SK-N-SH (cell line): Measurements from ENCODE around the gene OPCML. TPM values are rescaled to one million over a fixed set of nuclear protein-coding genes. Genes with fewer than 3 reads are reported as not detected.

Source experiments
- CTCF ChIA-PET: fragments of 300-600, 350-600 bp; formaldehyde crosslinking; extraction: SDS; loops from one replicate; lab custom pipeline; 2021; lab: Yijun Ruan, JAX
- POLR2A ChIA-PET: fragments of 350-600 bp; sonication (Branson Sonifier 250); formaldehyde crosslinking; extraction: SDS; loops from one replicate; lab custom pipeline; 2020; ENCODE audit warnings: antibody characterized with exemption, inconsistent platforms; lab: Yijun Ruan, JAX
- DNase-seq: peaks from one replicate; pipeline ENCODE4 v3.0.0; 2012
- H2AFZ ChIP-seq: fragments of 200-600 bp; sonication (generic); 2 replicates; pipeline ENCODE4 v1.8.1; 2016; ENCODE audit warnings: antibody characterized with exemption, mild to moderate bottlenecking, low read depth
- H3F3A ChIP-seq: fragments of 200-600 bp; sonication (generic); replicated peaks from 2 replicates; pipeline ENCODE3; 2016; ENCODE audit warnings: antibody characterized with exemption, mild to moderate bottlenecking; ENCODE audit not compliant: insufficient read depth
- H3K27ac ChIP-seq, 2 experiments: fragments of 200-500 bp in 1 of 2; fragments of 200-600 bp in 1 of 2; sonication (Bioruptor generic) in 1 of 2; sonication (generic), shearing (Covaris generic) in 1 of 2; 2 replicates each; pipeline versions ENCODE4 v1.5.1 to v1.6.1; 2014 to 2016; ENCODE audit warnings: low read depth in 2 of 2, inconsistent platforms in 1 of 2, low read length in 1 of 2, mild to moderate bottlenecking in 1 of 2, mixed read lengths in 1 of 2
- H3K27me3 ChIP-seq: fragments of 200-600 bp; sonication (generic), shearing (Covaris generic); 2 replicates; pipeline ENCODE4 v1.6.1; 2016; ENCODE audit warnings: mixed run types; ENCODE audit not compliant: insufficient read depth
- H3K36me3 ChIP-seq, 2 experiments: fragments of 200-500 bp in 1 of 2; fragments of 200-600 bp in 1 of 2; sonication (Bioruptor generic) in 1 of 2; sonication (generic) in 1 of 2; replicated peaks in 1 of 2; 2 replicates each; pipeline versions ENCODE3 to v1.5.1; 2014 to 2016; ENCODE audit warnings: low read length in 1 of 2, mild to moderate bottlenecking in 1 of 2; ENCODE audit not compliant: insufficient read depth in 2 of 2, control insufficient read depth in 1 of 2
- H3K4me1 ChIP-seq, 2 experiments: fragments of 200-500 bp in 1 of 2; fragments of 200-600 bp in 1 of 2; sonication (Bioruptor generic) in 1 of 2; sonication (generic), shearing (Covaris generic) in 1 of 2; 2 replicates each; pipeline versions ENCODE4 v1.5.1 to v1.6.1; 2014 to 2016; ENCODE audit warnings: low read depth in 1 of 2, low read length in 1 of 2, mixed run types in 1 of 2; ENCODE audit not compliant: insufficient read depth in 2 of 2, control insufficient read depth in 1 of 2
- H3K4me2 ChIP-seq: fragments of 200-600 bp; sonication (generic), shearing (Covaris generic); 2 replicates; pipeline ENCODE4 v1.6.1; 2017; ENCODE audit warnings: mixed run types
- H3K4me3 ChIP-seq, 2 experiments: fragments of 200-500 bp in 1 of 2; fragments of 200-600 bp in 1 of 2; sonication (Bioruptor generic) in 1 of 2; sonication (generic), shearing (Covaris generic) in 1 of 2; 2 replicates each; pipeline versions ENCODE4 v1.5.1 to v1.8.1; 2014 to 2016; ENCODE audit warnings: low read depth in 2 of 2, inconsistent platforms in 1 of 2, low read length in 1 of 2, mild to moderate bottlenecking in 1 of 2, mixed read lengths in 1 of 2, moderate library complexity in 1 of 2
- H3K79me2 ChIP-seq: fragments of 200-600 bp; sonication (generic); 2 replicates; pipeline ENCODE4 v1.8.1; 2017; ENCODE audit warnings: mild to moderate bottlenecking; ENCODE audit not compliant: insufficient read depth
- H3K9ac ChIP-seq: fragments of 200-600 bp; sonication (generic); 2 replicates; pipeline ENCODE4 v1.6.1; 2017; ENCODE audit warnings: mixed run types
- H3K9me2 ChIP-seq: fragments of 200-600 bp; sonication (generic); 2 replicates; pipeline ENCODE4 v1.6.1; 2017; ENCODE audit warnings: mixed run types
- H3K9me3 ChIP-seq: fragments of 200-600 bp; sonication (generic); 2 replicates; pipeline ENCODE4 v1.6.1; 2017; ENCODE audit warnings: mixed run types, mild to moderate bottlenecking, moderate library complexity
- H4K20me1 ChIP-seq: fragments of 200-600 bp; sonication (generic); 2 replicates; pipeline ENCODE4 v1.6.1; 2017; ENCODE audit warnings: mild to moderate bottlenecking, mixed run types; ENCODE audit not compliant: insufficient read depth
- CHD2 ChIP-seq: fragments of 150-350 bp; IDR thresholded peaks from 2 replicates; pipeline ENCODE4 v1.6.1; 2018; ENCODE audit warnings: low read length; ENCODE audit not compliant: partially characterized antibody
- FOXM1 ChIP-seq: IDR thresholded peaks from 2 replicates; pipeline ENCODE4 v1.4.0; 2012; ENCODE audit warnings: low read depth, mild to moderate bottlenecking
- GABPA ChIP-seq: IDR thresholded peaks from 2 replicates; pipeline ENCODE4 v1.4.0; 2012; ENCODE audit warnings: low read depth, mild to moderate bottlenecking
- GATA2 ChIP-seq: sonication (generic); formaldehyde crosslinking; IDR thresholded peaks from 2 replicates; pipeline ENCODE4 v1.5.0; 2020; ENCODE audit warnings: mild to moderate bottlenecking, missing genetic modification reagents
- IRF3 ChIP-seq: fragments of 150-350 bp; IDR thresholded peaks from 2 replicates; pipeline ENCODE4 v1.6.1; 2016; ENCODE audit warnings: mild to moderate bottlenecking, low read depth, low read length
- JUND ChIP-seq: IDR thresholded peaks from 2 replicates; pipeline ENCODE4 v1.4.0; 2012
- MAX ChIP-seq: IDR thresholded peaks from 2 replicates; pipeline ENCODE4 v1.4.0; 2012; ENCODE audit warnings: low read depth
- MEF2A ChIP-seq: IDR thresholded peaks from 2 replicates; pipeline ENCODE4 v1.4.0; 2012; ENCODE audit warnings: low read depth, borderline replicate concordance
- MXI1 ChIP-seq: IDR thresholded peaks from 2 replicates; pipeline ENCODE4 v1.6.1; 2012; ENCODE audit warnings: mild to moderate bottlenecking, low read depth, low read length, improper control_type of control experiment
- NFIC ChIP-seq: IDR thresholded peaks from 2 replicates; pipeline ENCODE4 v1.4.0; 2012; ENCODE audit warnings: borderline replicate concordance
- NRF1 ChIP-seq: IDR thresholded peaks from 2 replicates; pipeline ENCODE4 v1.6.1; 2012; ENCODE audit warnings: low read depth, mild to moderate bottlenecking, low read length
- RCOR1 ChIP-seq: fragments of 150-350 bp; IDR thresholded peaks from 2 replicates; pipeline ENCODE4 v1.6.1; 2017; ENCODE audit warnings: antibody characterized with exemption, low read length
- SIN3A ChIP-seq: IDR thresholded peaks from 2 replicates; pipeline ENCODE4 v1.6.1; 2012; ENCODE audit warnings: low read depth, mild to moderate bottlenecking, low read length, moderate library complexity, borderline replicate concordance
- SMC3 ChIP-seq: IDR thresholded peaks from 2 replicates; pipeline ENCODE4 v1.6.1; 2012; ENCODE audit warnings: low read depth, low read length, improper control_type of control experiment
- TAF1 ChIP-seq: IDR thresholded peaks from 2 replicates; pipeline ENCODE4 v1.6.1; 2012; ENCODE audit warnings: low read depth, mild to moderate bottlenecking, low read length, moderate library complexity, borderline replicate concordance
- TEAD4 ChIP-seq: IDR thresholded peaks from 2 replicates; pipeline ENCODE4 v1.4.0; 2012; ENCODE audit warnings: mild to moderate bottlenecking, borderline replicate concordance; ENCODE audit not compliant: insufficient read depth
- USF1 ChIP-seq: IDR thresholded peaks from 2 replicates; pipeline ENCODE4 v1.4.0; 2012; ENCODE audit warnings: low read depth, borderline replicate concordance
- YY1 ChIP-seq: IDR thresholded peaks from 2 replicates; pipeline ENCODE4 v1.4.0; 2012; ENCODE audit warnings: low read depth, mild to moderate bottlenecking
- ZBTB33 ChIP-seq: IDR thresholded peaks from 2 replicates; pipeline ENCODE4 v1.4.0; 2012; ENCODE audit warnings: low read depth, borderline replicate concordance
- WGBS: methylation state at CpG from one replicate; pipeline ENCODE4 v1.1.6; 2017; ENCODE audit warnings: low lambda C conversion rate; 5-methylcytosine and 5-hydroxymethylcytosine counted together
- polyA plus RNA-seq, 3 experiments: library from polyadenylated mRNA; depleted of rRNA; stranded (reverse); fragments of >200 nt; gene quantifications; 2 replicates each; pipeline ENCODE4 v1.2.3, GENCODE V29; 2012
- TF ChIP-seq, protein P1 (sequence below): IDR thresholded peaks from 2 replicates; pipeline ENCODE4; 2012

Gene OPCML
- polyA plus RNA-seq, 1 of the 3 experiments (the other 2 are of a cell fraction) = not detected

GRCh38 chr11:133123366-133123765 is 408.9 kb downstream of the OPCML start:
- no peak overlapping the region for H2AFZ ChIP-seq
- CTCF ChIA-PET = no interaction called here
- no peaks in the 10 kb centered on the region for H4K20me1 ChIP-seq
- no peaks in the 10 kb centered on the region for H3K4me1 ChIP-seq
- H3K9ac ChIP-seq = no peak overlapping the region
- H3K4me2 ChIP-seq = no peak overlapping the region
- H3K9me2 ChIP-seq = no peaks in the 10 kb centered on the region
- H3K27me3 ChIP-seq = no peaks in the 10 kb centered on the region
- POLR2A ChIA-PET = no interaction called here
- TF ChIP-seq CHD2 (no peak), YY1 (no peak), GABPA (no peak), SIN3A (no peak), NFIC (no peak), SMC3 (no peak), ZBTB33 (no peak), JUND (no peak), MAX (no peak), MEF2A (no peak), TEAD4 (no peak), USF1 (no peak), TAF1 (no peak), NRF1 (no peak), RCOR1 (no peak), GATA2 (CRISPR knock-in tag) (no peak), MXI1 (no peak)
- DNase-seq = no peak
- H3K36me3 ChIP-seq = no peaks in the 10 kb centered on the region
- no peaks in the 10 kb centered on the region for H3F3A ChIP-seq
- WGBS = 20% methylated on average over 7 of the region's 7 CpGs
- no peak overlapping the region for H3K27ac ChIP-seq
- H3K4me3 ChIP-seq = no peak overlapping the region
- H3K9me3 ChIP-seq = no peaks in the 10 kb centered on the region
- H3K79me2 ChIP-seq = no peaks in the 10 kb centered on the region

- POLR2A ChIA-PET = no interaction called here
Observed at GRCh38 chr11:133122256-133122655, 410.0 kb downstream of the OPCML start.

More at GRCh38 chr11:133122256-133122655, 410.0 kb downstream of the OPCML start:
- no peak for DNase-seq
- no peaks in the 10 kb centered on the region for H3K4me1 ChIP-seq
- H3K9me2 ChIP-seq = no peaks in the 10 kb centered on the region
- H2AFZ ChIP-seq = no peak overlapping the region
- H3K4me3 ChIP-seq = no peak overlapping the region
- H3K36me3 ChIP-seq = no peaks in the 10 kb centered on the region
- CTCF ChIA-PET = interaction anchor here (1.1 to 1.2 kb wide), 2 partner anchors 11 to 13 kb away, joined by 3 read pairs; no protein-coding TSS in a partner anchor
- TF ChIP-seq IRF3 (no peak), TEAD4 (no peak), ZBTB33 (no peak), SIN3A (no peak), FOXM1 (no peak), MAX (no peak), GATA2 (CRISPR knock-in tag) (no peak)
- TF ChIP-seq, protein P1, sequence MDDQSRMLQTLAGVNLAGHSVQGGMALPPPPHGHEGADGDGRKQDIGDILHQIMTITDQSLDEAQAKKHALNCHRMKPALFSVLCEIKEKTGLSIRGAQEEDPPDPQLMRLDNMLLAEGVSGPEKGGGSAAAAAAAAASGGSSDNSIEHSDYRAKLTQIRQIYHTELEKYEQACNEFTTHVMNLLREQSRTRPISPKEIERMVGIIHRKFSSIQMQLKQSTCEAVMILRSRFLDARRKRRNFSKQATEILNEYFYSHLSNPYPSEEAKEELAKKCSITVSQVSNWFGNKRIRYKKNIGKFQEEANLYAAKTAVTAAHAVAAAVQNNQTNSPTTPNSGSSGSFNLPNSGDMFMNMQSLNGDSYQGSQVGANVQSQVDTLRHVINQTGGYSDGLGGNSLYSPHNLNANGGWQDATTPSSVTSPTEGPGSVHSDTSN = no peak
- no peaks in the 10 kb centered on the region for H4K20me1 ChIP-seq
- H3K9ac ChIP-seq = no peak overlapping the region
- no peak overlapping the region for H3K4me2 ChIP-seq
- no peaks in the 10 kb centered on the region for H3K27me3 ChIP-seq
- no peaks in the 10 kb centered on the region for H3F3A ChIP-seq
- H3K27ac ChIP-seq = no peak overlapping the region
- H3K79me2 ChIP-seq = no peaks in the 10 kb centered on the region
- H3K9me3 ChIP-seq = no peaks in the 10 kb centered on the region
- 13% methylated on average over 3 of the region's 3 CpGs for WGBS
